ENCODE measurements around the gene ITGA1.

DNA sequence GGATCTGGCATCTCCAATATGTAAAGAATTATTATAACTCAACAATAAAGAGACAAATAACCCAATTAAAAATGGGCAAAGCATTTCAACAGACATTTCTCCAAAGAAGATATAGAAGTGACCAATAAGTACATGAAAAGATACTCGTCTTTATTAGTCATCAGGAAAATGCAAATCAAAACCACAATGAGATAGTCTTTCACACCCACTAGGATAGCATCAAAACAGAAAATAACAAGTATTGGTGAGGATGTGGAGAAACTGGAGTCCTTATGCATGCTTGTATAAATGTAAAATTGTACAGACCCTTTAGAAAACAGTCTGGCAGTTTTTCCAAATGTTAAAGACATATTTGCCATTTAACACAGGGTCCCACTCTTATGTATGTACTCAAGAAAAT is 39.1 kb upstream of the ITGA1 start:
- TF ChIP-seq RARB (CRISPR knock-in tag; IDR thresholded peaks at IDR 0.05) (no peak), ZNF70 (CRISPR knock-in tag; IDR thresholded peaks at IDR 0.05) (no peak), ESRRG (CRISPR knock-in tag; IDR thresholded peaks at IDR 0.05) (no peak), ZFP30 (CRISPR knock-in tag; IDR thresholded peaks at IDR 0.05) (no peak), ZC3H10 (CRISPR knock-in tag; IDR thresholded peaks at IDR 0.05) (no peak), SNAI2 (CRISPR knock-in tag; IDR thresholded peaks at IDR 0.05) (no peak)
- TF ChIP-seq, protein P1, sequence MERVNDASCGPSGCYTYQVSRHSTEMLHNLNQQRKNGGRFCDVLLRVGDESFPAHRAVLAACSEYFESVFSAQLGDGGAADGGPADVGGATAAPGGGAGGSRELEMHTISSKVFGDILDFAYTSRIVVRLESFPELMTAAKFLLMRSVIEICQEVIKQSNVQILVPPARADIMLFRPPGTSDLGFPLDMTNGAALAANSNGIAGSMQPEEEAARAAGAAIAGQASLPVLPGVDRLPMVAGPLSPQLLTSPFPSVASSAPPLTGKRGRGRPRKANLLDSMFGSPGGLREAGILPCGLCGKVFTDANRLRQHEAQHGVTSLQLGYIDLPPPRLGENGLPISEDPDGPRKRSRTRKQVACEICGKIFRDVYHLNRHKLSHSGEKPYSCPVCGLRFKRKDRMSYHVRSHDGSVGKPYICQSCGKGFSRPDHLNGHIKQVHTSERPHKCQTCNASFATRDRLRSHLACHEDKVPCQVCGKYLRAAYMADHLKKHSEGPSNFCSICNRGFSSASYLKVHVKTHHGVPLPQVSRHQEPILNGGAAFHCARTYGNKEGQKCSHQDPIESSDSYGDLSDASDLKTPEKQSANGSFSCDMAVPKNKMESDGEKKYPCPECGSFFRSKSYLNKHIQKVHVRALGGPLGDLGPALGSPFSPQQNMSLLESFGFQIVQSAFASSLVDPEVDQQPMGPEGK (CRISPR knock-in tag; IDR thresholded peaks at IDR 0.05; ENCODE audit: borderline replicate concordance), result no peak

Measured in SK-N-SH treated with all-trans-retinoic acid at 6 μM for 48 hours (cell line).